ENCODE results near the gene CD37. TPM values are rescaled to one million over a fixed set of nuclear protein-coding genes. Genes with fewer than 3 reads are reported as not detected.

Gene CD37
- total RNA-seq, 1 donor from 2014 or later, result 1,688 TPM

DNA sequence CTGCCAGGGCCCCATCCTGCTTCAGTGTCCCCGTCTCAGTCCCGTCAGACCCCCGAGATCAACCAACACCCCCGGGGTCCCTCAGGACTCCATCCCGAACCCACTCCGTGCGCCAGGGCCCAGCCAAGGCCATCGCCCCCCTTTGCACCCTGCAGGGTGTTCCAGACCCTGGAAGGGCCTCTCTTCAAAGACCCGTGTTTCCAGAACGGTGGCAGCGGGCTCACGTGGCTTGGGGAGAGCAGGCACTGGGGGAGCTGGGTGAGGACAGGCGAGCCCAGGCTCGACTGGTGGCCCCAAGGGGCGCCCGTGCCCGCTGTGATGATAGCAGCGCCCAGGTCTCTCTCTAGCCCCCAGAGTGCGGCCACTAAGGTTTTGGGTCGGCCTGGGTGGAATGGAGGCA lies 54.2 kb downstream of the CD37 start:
- CTCF ChIA-PET, result interaction anchor here (0.9 kb wide), 1 partner anchor 84 kb away, joined by 3 read pairs; no protein-coding TSS in a partner anchor
- peak overlapping the region; percentile 35 for H3K27ac Mint-ChIP-seq

More for the DNA sequence above, 54.2 kb downstream of the CD37 start:
- no peaks in the 10 kb centered on the region for H3K27me3 Mint-ChIP-seq
- ATAC-seq (ENCODE audit: low read depth), result no peak
- no peak overlapping the region for H3K4me3 Mint-ChIP-seq
- no peak for DNase-seq
- intact Hi-C loops (cut with micrococcal nuclease), result no loop called here
- no peaks in the 10 kb centered on the region for H3K36me3 Mint-ChIP-seq (ENCODE audit: low read depth)
- POLR2A ChIA-PET, result interaction anchor here (0.6 to 5.9 kb wide), 6 partner anchors 14 to 108 kb away, joined by 3 to 96 read pairs (median 4); partner anchors contain the start of gene CD37
- H3K9me3 Mint-ChIP-seq, result no peaks in the 10 kb centered on the region
- TF ChIP-seq, protein P1, sequence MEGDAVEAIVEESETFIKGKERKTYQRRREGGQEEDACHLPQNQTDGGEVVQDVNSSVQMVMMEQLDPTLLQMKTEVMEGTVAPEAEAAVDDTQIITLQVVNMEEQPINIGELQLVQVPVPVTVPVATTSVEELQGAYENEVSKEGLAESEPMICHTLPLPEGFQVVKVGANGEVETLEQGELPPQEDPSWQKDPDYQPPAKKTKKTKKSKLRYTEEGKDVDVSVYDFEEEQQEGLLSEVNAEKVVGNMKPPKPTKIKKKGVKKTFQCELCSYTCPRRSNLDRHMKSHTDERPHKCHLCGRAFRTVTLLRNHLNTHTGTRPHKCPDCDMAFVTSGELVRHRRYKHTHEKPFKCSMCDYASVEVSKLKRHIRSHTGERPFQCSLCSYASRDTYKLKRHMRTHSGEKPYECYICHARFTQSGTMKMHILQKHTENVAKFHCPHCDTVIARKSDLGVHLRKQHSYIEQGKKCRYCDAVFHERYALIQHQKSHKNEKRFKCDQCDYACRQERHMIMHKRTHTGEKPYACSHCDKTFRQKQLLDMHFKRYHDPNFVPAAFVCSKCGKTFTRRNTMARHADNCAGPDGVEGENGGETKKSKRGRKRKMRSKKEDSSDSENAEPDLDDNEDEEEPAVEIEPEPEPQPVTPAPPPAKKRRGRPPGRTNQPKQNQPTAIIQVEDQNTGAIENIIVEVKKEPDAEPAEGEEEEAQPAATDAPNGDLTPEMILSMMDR (IDR thresholded peaks at IDR 0.05), result no peak
- peaks cover 46% of the 10 kb centered on the region for H3K4me1 Mint-ChIP-seq

Other genes starting within 250 kb of the CD37 start
- gene SNRNP70, start 250.0 kb upstream of the CD37 start, total RNA-seq, result 268 and 298 TPM in 2 replicates
- gene LIN7B, start 221.0 kb upstream of the CD37 start, total RNA-seq, result 3.6 and 4.4 TPM in 2 replicates
- 0.98 and 1.0 TPM in 2 replicates for gene C19orf73, start 216.3 kb upstream of the CD37 start, total RNA-seq
- 1.2 and 3.6 TPM in 2 replicates for gene PPFIA3, start 215.9 kb upstream of the CD37 start, total RNA-seq
- gene HRC, start 180.0 kb upstream of the CD37 start, total RNA-seq, result not detected in 2 replicates
- not detected in 2 replicates for gene TRPM4, start 177.6 kb upstream of the CD37 start, total RNA-seq
- 14.8 and 19.3 TPM in 2 replicates for gene SLC6A16, start 10.2 kb upstream of the CD37 start, total RNA-seq
- gene TEAD2, start 27.0 kb downstream of the CD37 start, total RNA-seq, result 5.3 TPM in 2 replicates
- gene DKKL1, start 28.5 kb downstream of the CD37 start, total RNA-seq, result 0.71 and 0.76 TPM in 2 replicates
- gene KASH5, start 52.8 kb downstream of the CD37 start, total RNA-seq, result 0.62 and 0.66 TPM in 2 replicates
- not detected in 2 replicates for gene PTH2, start 88.0 kb downstream of the CD37 start, total RNA-seq
- gene GFY, start 90.0 kb downstream of the CD37 start, total RNA-seq, result not detected in 2 replicates
- 0.15 and 0.55 TPM in 2 replicates for gene SLC17A7, start 106.1 kb downstream of the CD37 start, total RNA-seq
- gene PIH1D1, start 116.4 kb downstream of the CD37 start, total RNA-seq, result 110 and 111 TPM in 2 replicates
- 61.4 and 61.6 TPM in 2 replicates for gene ALDH16A1, start 117.8 kb downstream of the CD37 start, total RNA-seq
- 15.4 and 17.7 TPM in 2 replicates for gene FLT3LG, start 138.8 kb downstream of the CD37 start, total RNA-seq
- 6,642 and 7,342 TPM in 2 replicates for gene RPL13A, start 152.2 kb downstream of the CD37 start, total RNA-seq
- 3,758 and 4,733 TPM in 2 replicates for gene RPS11, start 161.0 kb downstream of the CD37 start, total RNA-seq
- 17.4 and 18.8 TPM in 2 replicates for gene FCGRT, start 177.3 kb downstream of the CD37 start, total RNA-seq
- 0.89 and 1.1 TPM in 2 replicates for gene RCN3, start 192.6 kb downstream of the CD37 start, total RNA-seq
- 49.9 and 54.8 TPM in 2 replicates for gene NOSIP, start 245.2 kb downstream of the CD37 start, total RNA-seq
- gene PRRG2, start 245.9 kb downstream of the CD37 start, total RNA-seq, result 1.8 and 2.2 TPM in 2 replicates

Measured in activated B cell treated with CpG ODN at 0.5 μM for 24 hours (primary cell).